GM23338 (cell line): ENCODE data around the gene FYCO1. TPM values are rescaled to one million over a fixed set of nuclear protein-coding genes. Genes with fewer than 3 reads are reported as not detected.

Source experiments
- ATAC-seq: fragments of 200-7000 bp; cut with Tn5 transposase; 3 replicates; pipeline ENCODE4 v1.9.1; 2020
- DNase-seq: peaks from one replicate; pipeline ENCODE4 v3.0.0-alpha.2; 2015; ENCODE audit warnings: low spot score
- H2AFZ ChIP-seq: fragments of 200-600 bp; sonication (generic); 2 replicates; pipeline ENCODE4 v1.8.0; 2016; ENCODE audit warnings: antibody characterized with exemption, mild to moderate bottlenecking, moderate library complexity
- H3F3A ChIP-seq: fragments of 200-600 bp; sonication (generic); replicated peaks from 2 replicates; pipeline ENCODE4 v1.8.0; 2017; ENCODE audit warnings: antibody characterized with exemption, mixed run types, low read depth
- H3K27ac ChIP-seq: fragments of 200-600 bp; sonication (generic); 2 replicates; pipeline ENCODE4 v1.6.1; 2016; ENCODE audit warnings: low read depth
- H3K27me3 ChIP-seq: fragments of 200-600 bp; sonication (generic); 2 replicates; pipeline ENCODE4 v1.8.0; 2016; ENCODE audit warnings: mild to moderate bottlenecking, mixed run types, moderate library complexity; ENCODE audit not compliant: insufficient read depth
- H3K36me3 ChIP-seq: fragments of 200-600 bp; sonication (generic); 2 replicates; pipeline ENCODE4 v1.8.0; 2016; ENCODE audit warnings: mild to moderate bottlenecking; ENCODE audit not compliant: insufficient read depth
- H3K4me1 ChIP-seq: fragments of 200-600 bp; sonication (generic); 2 replicates; pipeline ENCODE4 v1.8.0; 2016; ENCODE audit warnings: mild to moderate bottlenecking, moderate library complexity; ENCODE audit not compliant: insufficient read depth
- H3K4me2 ChIP-seq: fragments of 200-600 bp; sonication (generic); 2 replicates; pipeline ENCODE4 v1.7.1; 2017; ENCODE audit warnings: mixed run types
- H3K4me3 ChIP-seq: fragments of 200-600 bp; sonication (generic); 2 replicates; pipeline ENCODE4 v1.6.1; 2016; ENCODE audit warnings: mixed run types
- H3K79me2 ChIP-seq: fragments of 200-600 bp; sonication (generic); replicated peaks from 2 replicates; pipeline ENCODE4 v1.8.0; 2017; ENCODE audit warnings: mild to moderate bottlenecking; ENCODE audit not compliant: insufficient read depth
- H3K9me2 ChIP-seq: fragments of 200-600 bp; sonication (generic); 2 replicates; pipeline ENCODE4 v1.8.0; 2017; ENCODE audit not compliant: insufficient read depth
- H4K20me1 ChIP-seq: fragments of 200-600 bp; sonication (generic); replicated peaks from 2 replicates; pipeline ENCODE4 v1.8.0; 2017; ENCODE audit warnings: mild to moderate bottlenecking; ENCODE audit not compliant: insufficient read depth
- H3K27ac Mint-ChIP-seq: 2 replicates; pipeline ENCODE4 v1.8.0; 2020; ENCODE audit warnings: inconsistent platforms, mild to moderate bottlenecking, moderate library complexity, mixed read lengths
- H3K27me3 Mint-ChIP-seq: 3 replicates; pipeline ENCODE4 v1.8.0; 2022; ENCODE audit warnings: low read depth, mild to moderate bottlenecking, moderate library complexity, mixed read lengths, inconsistent platforms; ENCODE audit not compliant: insufficient read depth, poor library complexity
- H3K36me3 Mint-ChIP-seq: 3 replicates; pipeline ENCODE4 v1.8.0; 2021; ENCODE audit warnings: low read depth, mild to moderate bottlenecking, inconsistent platforms, moderate library complexity, mixed read lengths
- H3K4me1 Mint-ChIP-seq: 3 replicates; pipeline ENCODE4 v1.8.0; 2020; ENCODE audit warnings: mild to moderate bottlenecking, inconsistent platforms, mixed read lengths
- H3K4me3 Mint-ChIP-seq: 3 replicates; pipeline ENCODE4 v1.8.0; 2021; ENCODE audit warnings: moderate library complexity, mild to moderate bottlenecking, inconsistent platforms, mixed read lengths
- H3K9me3 Mint-ChIP-seq: 3 replicates; pipeline ENCODE4 v1.8.0; 2020; ENCODE audit warnings: moderate library complexity, mild to moderate bottlenecking, inconsistent platforms, mixed read lengths
- CREB1 ChIP-seq: fragments of 250-450 bp; sonication (Bioruptor Pico); IDR thresholded peaks from 2 replicates; pipeline ENCODE4 v1.5.0; 2020; ENCODE audit warnings: low read depth, mild to moderate bottlenecking, moderate library complexity
- CTCF ChIP-seq, 2 experiments: fragments of 200-600 bp in 1 of 2; sonication (generic) in 1 of 2; conservative IDR thresholded peaks; 2 replicates each; pipeline versions ENCODE4 v1.5.1 to v1.6.1; 2016 to 2017; ENCODE audit warnings: antibody characterized with exemption in 2 of 2, low read depth in 2 of 2, mild to moderate bottlenecking in 2 of 2, moderate library complexity in 1 of 2
- ETS1 ChIP-seq: IDR thresholded peaks from 2 replicates; pipeline ENCODE4 v1.6.1; 2016; ENCODE audit warnings: antibody characterized with exemption
- EZH2 ChIP-seq: fragments of 200-600 bp; sonication (generic); IDR thresholded peaks from one replicate; pipeline ENCODE4 v1.8.0; 2017; ENCODE audit warnings: antibody characterized with exemption, mild to moderate bottlenecking, low read depth; ENCODE audit not compliant: unreplicated experiment
- EZH2phosphoT487 ChIP-seq: fragments of 200-600 bp; sonication (generic); IDR thresholded peaks from one replicate; pipeline ENCODE4 v1.8.1; 2018; ENCODE audit warnings: antibody characterized with exemption; ENCODE audit not compliant: unreplicated experiment
- JUNB ChIP-seq: IDR thresholded peaks from one replicate; pipeline ENCODE4 v1.6.1; 2016; ENCODE audit warnings: antibody characterized with exemption; ENCODE audit not compliant: unreplicated experiment
- NANOG ChIP-seq: IDR thresholded peaks from 2 replicates; pipeline ENCODE4 v1.6.1; 2016; ENCODE audit warnings: antibody characterized with exemption, borderline replicate concordance
- POLR2AphosphoS5 ChIP-seq: IDR thresholded peaks from 2 replicates; pipeline ENCODE4 v1.6.1; 2016; ENCODE audit warnings: antibody characterized with exemption, low read depth
- REST ChIP-seq: IDR thresholded peaks from one replicate; pipeline ENCODE4 v1.6.1; 2018; ENCODE audit warnings: antibody characterized with exemption; ENCODE audit not compliant: unreplicated experiment
- STAT1 ChIP-seq: IDR thresholded peaks from one replicate; pipeline ENCODE4 v1.6.1; 2016; ENCODE audit warnings: antibody characterized with exemption; ENCODE audit not compliant: unreplicated experiment
- ZNF114 ChIP-seq: fragments of 250-450 bp; sonication (Bioruptor Pico); IDR thresholded peaks from 2 replicates; pipeline ENCODE4 v1.5.0; 2020; ENCODE audit warnings: mild to moderate bottlenecking, moderate library complexity
- ZNF331 ChIP-seq: fragments of 250-450 bp; sonication (Bioruptor Pico); IDR thresholded peaks from 2 replicates; pipeline ENCODE4 v1.5.0; 2020; ENCODE audit warnings: low read depth, mild to moderate bottlenecking, moderate library complexity
- ZNF462 ChIP-seq: fragments of 250-450 bp; sonication (Bioruptor Pico); IDR thresholded peaks from 2 replicates; pipeline ENCODE4 v1.5.0; 2020; ENCODE audit warnings: mild to moderate bottlenecking, moderate library complexity
- polyA plus RNA-seq: library from polyadenylated mRNA; unstranded; fragments of >200 nt; fragmentation: Nextera tagmentation; extraction: Ambion mirVana; gene quantifications from 2 replicates; pipeline ENCODE4 v1.2.1, GENCODE V29; 2016
- total RNA-seq: library from RNA; depleted of rRNA; stranded (reverse); fragments of >200 nt; shearing (Covaris generic); gene quantifications from 2 replicates; pipeline ENCODE4 v1.2.3, GENCODE V29; 2014

Gene FYCO1
- total and polyA plus RNA-seq, 2 experiments from 2014 or later, result 4.5 to 17.2 TPM

DNA sequence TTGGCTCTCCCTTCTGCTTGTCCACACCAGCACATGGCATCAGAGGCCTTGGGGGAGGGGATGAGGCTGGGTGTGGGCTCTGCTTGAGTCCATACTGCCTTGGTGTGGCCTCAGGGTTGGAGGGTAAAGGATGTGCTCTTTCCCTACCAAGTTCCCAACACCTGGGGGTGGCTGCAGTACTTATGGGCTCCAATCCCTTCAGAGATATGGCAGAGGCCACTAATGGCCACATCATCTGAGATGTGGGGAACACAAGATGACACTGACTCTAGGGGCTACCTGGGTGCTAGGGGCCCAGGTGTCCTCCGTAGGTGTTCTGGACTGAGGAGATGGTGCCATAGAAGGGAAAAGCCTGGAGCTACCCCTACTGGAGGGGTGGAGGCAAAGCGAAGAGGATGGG lies 45.5 kb downstream of the FYCO1 start:
- Histone ChIP-seq H2AFZ (no peak overlapping the region), H4K20me1 (no peaks in the 10 kb centered on the region), H3K36me3 (peaks cover 35% of the 10 kb centered on the region), H3K9me2 (0 out of 2 replicates have a peak, but pooled peaks cover 4% of the 10 kb centered on the region), H3K4me2 (no peak overlapping the region), H3K79me2 (no peaks in the 10 kb centered on the region), H3K27ac (no peak overlapping the region), H3K4me3 (no peak overlapping the region), H3K4me1 (no peaks in the 10 kb centered on the region), H3F3A (no peaks in the 10 kb centered on the region), H3K27me3 (no peaks in the 10 kb centered on the region)
- Mint-ChIP-seq H3K27me3 (peaks cover 6% of the 10 kb centered on the region), H3K27ac (no peak overlapping the region), H3K4me3 (no peak overlapping the region), H3K36me3 (peaks cover 82% of the 10 kb centered on the region), H3K4me1 (no peaks in the 10 kb centered on the region), H3K9me3 (no peaks in the 10 kb centered on the region)
- no peak for ATAC-seq
- DNase-seq, result no peak
- TF ChIP-seq REST (no peak), CTCF (conservative IDR thresholded peaks at IDR 0.05; ENCODE audit: low read depth in 2 of 2) (no peak), ZNF331 (CRISPR knock-in tag) (no peak), CREB1 (no peak), ZNF114 (CRISPR knock-in tag) (no peak), ZNF462 (CRISPR knock-in tag) (no peak), NANOG (no peak), POLR2AphosphoS5 (no peak), JUNB (no peak), ETS1 (no peak), EZH2phosphoT487 (no peak), EZH2 (no peak), STAT1 (no peak)
